NB4 (cell line): Measurements from ENCODE around the gene TNNI3K.

Source experiments
- CTCF ChIP-seq: IDR thresholded peaks from one replicate; pipeline ENCODE4 v1.5.1; 2012; ENCODE audit warnings: low read depth, low read length
- MYC ChIP-seq: IDR thresholded peaks from 2 replicates; pipeline ENCODE4 v1.6.1; 2011; ENCODE audit warnings: low read depth, low read length
- POLR2A ChIP-seq: IDR thresholded peaks from 2 replicates; pipeline ENCODE4 v1.6.1; 2011; ENCODE audit warnings: mild to moderate bottlenecking; ENCODE audit not compliant: insufficient read length; ENCODE audit errors: extremely low read depth

- TF ChIP-seq CTCF (no peak), POLR2A (no peak), MYC (no peak)
These were observed 310.6 kb downstream of the TNNI3K start for GRCh38 chr1:74545821-74546220.
